Astrocyte of the spinal cord (primary cell): ENCODE results near the gene ADAMTSL1.

Experiments used
- DNase-seq: peaks from one replicate; pipeline ENCODE4 v3.0.0; 2011; ENCODE audit warnings: low read depth, low spot score
- H3K4me3 ChIP-seq: 2 replicates; pipeline ENCODE4 v1.5.1; 2011; ENCODE audit warnings: low read depth, mild to moderate bottlenecking, low read length, moderate library complexity
- in situ Hi-C: cut with HindIII; loops from 2 replicates; pipeline ENCODE4 v1.10.0; 2017; ENCODE audit warnings: low sequenced_read_pairs
- TF ChIP-seq, protein P1 (sequence below): IDR thresholded peaks from 2 replicates; pipeline ENCODE4 v1.5.1; 2012; ENCODE audit warnings: low read depth, mild to moderate bottlenecking, low read length, inconsistent platforms

The ADAMTSL1 gene

DNA sequence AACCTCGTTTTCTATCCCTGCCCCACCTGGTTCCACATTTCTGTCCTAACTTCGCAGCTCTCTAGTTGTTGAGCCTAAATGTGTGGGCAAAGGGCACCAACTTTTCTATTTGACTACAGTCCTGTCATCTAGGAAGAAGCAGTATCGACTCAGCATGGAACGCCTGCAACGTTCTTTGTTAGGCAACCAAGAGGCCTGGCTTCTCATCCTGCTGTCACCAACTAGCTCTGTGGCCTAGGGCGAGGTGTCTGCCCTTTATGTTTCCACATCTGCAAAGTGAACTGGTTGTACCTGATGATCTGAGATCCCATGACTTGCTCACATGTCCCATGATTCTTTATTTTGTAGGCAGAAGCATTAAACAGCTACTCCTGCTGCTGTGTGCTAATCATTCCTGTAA lies 248.9 kb downstream of the ADAMTSL1 start:
- DNase-seq, result no peak
- TF ChIP-seq, protein P1, sequence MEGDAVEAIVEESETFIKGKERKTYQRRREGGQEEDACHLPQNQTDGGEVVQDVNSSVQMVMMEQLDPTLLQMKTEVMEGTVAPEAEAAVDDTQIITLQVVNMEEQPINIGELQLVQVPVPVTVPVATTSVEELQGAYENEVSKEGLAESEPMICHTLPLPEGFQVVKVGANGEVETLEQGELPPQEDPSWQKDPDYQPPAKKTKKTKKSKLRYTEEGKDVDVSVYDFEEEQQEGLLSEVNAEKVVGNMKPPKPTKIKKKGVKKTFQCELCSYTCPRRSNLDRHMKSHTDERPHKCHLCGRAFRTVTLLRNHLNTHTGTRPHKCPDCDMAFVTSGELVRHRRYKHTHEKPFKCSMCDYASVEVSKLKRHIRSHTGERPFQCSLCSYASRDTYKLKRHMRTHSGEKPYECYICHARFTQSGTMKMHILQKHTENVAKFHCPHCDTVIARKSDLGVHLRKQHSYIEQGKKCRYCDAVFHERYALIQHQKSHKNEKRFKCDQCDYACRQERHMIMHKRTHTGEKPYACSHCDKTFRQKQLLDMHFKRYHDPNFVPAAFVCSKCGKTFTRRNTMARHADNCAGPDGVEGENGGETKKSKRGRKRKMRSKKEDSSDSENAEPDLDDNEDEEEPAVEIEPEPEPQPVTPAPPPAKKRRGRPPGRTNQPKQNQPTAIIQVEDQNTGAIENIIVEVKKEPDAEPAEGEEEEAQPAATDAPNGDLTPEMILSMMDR, result no peak
- H3K4me3 ChIP-seq, result no peak overlapping the region
- in situ Hi-C loops, result no loop called here

DNA sequence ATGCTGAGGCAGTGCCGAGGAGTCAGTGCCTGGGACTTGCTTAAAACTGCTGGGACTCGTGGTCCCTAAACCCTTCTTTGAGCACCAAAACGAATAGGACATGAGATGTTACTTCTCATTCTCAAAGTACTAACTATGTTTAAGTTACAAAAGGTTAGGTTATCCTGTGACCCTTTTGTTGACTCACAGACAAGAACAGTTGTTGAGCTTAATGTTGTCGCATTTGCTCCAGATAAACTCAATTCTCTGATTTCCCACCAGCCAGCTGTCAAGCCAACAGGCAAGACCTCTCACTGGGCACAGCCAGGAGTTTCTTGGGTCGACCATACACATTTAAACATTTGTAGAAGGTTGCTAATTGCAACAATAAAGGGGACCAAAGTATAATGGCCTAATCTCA lies 249.4 kb downstream of the ADAMTSL1 start:
- in situ Hi-C loops, result no loop called here
- TF ChIP-seq, protein P1, result no peak

DNA sequence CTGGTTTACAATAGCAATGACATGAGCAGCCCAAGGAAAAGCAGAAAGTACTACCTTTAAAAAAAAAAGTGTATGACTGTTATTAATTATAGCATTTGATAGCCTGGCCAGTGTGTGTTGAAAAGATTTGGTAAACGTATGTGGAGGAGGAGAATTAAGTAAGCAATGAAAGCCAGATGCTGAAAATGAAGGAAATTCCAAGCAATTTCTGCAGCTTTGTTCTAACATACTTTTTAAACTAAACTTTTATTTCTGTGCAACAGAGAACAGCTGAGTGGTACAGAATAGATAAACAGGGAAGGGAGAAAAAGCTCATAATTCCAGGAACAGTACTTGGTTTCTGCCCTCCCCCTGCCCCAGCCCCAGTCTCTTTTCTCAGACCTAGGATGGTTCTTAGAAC lies 252.6 kb downstream of the ADAMTSL1 start:
- no peak for DNase-seq
- no peak overlapping the region for H3K4me3 ChIP-seq
- in situ Hi-C loops, result no loop called here
- TF ChIP-seq, protein P1, result no peak

More for the DNA sequence above, 249.4 kb downstream of the ADAMTSL1 start:
- DNase-seq, result no peak
- no peak overlapping the region for H3K4me3 ChIP-seq

DNA sequence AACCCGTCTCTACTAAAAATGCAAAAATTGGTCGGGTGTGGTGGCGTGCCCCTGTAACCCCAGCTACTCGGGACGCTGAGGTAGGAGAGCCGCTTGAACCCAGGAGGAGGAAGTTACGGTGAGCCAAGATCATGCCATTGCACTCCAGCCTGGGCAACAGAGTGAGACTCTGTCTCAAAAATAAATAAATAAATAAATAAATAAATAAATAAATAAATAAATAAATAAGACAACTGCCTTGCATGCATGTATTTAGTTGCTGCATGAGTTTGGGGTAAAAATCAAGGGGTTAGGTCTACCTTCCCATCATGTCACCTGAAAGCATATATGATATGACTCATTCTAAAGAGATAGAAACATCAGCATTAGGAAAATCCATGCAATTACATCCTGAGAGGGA lies 254.0 kb downstream of the ADAMTSL1 start:
- no peak overlapping the region for H3K4me3 ChIP-seq
- no peak for DNase-seq
- TF ChIP-seq, protein P1, result no peak
- in situ Hi-C loops, result no loop called here

DNA sequence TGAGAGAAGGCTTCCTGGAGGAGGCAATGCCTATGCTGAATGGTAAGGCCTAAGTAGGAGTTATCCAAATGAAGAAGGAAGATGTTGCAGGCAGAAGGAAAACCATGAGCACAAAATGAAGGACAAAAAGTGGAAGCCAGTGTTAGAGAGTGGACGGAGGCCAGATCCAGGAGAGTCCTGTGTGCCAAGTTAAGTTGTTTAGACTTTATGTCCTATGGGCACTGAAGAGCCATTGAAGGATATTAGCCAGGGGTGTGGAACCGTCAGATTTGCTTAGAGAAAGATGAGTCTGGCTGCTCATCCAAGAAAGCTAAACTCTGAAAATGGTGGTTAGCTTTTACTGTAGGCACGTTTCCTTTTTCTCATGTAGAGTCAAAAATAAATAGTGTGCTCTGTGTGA lies 254.7 kb downstream of the ADAMTSL1 start:
- TF ChIP-seq, protein P1, result no peak
- DNase-seq, result no peak
- in situ Hi-C loops, result no loop called here
- H3K4me3 ChIP-seq, result no peak overlapping the region

DNA sequence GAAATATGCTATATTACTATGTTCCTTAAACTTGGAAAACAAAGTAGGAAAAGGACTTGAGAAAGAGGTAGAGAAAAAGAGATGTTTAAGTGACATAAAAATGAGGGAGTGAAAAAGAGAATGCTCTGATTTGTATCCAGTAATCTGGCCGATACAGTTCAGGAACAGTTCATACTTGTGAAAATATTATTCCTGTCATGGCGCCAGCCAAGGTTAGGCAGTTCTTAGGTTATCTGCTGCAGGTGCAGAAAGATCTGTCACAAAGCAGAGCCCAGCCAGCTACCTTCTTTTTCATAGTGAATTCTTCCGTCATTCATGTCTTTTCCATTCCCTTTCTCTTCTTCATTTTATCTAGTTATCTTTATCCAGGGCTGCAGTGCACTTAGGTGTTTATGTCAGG lies 256.3 kb downstream of the ADAMTSL1 start:
- no peak overlapping the region for H3K4me3 ChIP-seq
- in situ Hi-C loops, result no loop called here
- TF ChIP-seq, protein P1, result no peak
- DNase-seq, result no peak

DNA sequence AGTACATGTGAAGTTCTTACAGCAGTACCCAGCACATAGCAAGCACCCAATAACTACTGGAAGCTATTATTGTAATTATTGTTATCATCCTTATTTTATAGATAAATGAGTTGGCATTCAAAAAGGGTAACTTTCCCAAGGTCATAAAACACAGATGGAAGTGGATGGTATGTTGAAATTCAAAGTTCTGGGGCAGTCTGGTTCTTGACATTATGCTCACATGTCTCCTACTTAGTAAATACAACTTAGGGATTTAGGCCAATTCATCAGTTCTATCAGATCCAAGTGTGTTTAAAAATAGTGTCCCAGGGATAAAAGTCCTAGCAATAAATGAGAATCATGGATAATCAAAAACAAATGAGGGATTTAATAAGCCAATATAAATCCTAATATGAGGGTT lies 265.2 kb downstream of the ADAMTSL1 start:
- in situ Hi-C loops, result no loop called here
- TF ChIP-seq, protein P1, result no peak

More for the DNA sequence above, 265.2 kb downstream of the ADAMTSL1 start:
- DNase-seq, result no peak
- H3K4me3 ChIP-seq, result no peak overlapping the region
